Measurements from ENCODE around the gene RAPH1. TPM values are rescaled to one million over a fixed set of nuclear protein-coding genes. Genes with fewer than 3 reads are reported as not detected.
A peak's percentile ranks its signal among the peaks of the same experiment; 100 is the strongest.
"Not testable (repeated sequence)": the region's sequence is repeated elsewhere in the genome, so short reads cannot be mapped to it uniquely, and the experiment has no call there.

Gene RAPH1
- total RNA-seq, 2 experiments from 2014 or later = 0.16 to 1.1 TPM

DNA sequence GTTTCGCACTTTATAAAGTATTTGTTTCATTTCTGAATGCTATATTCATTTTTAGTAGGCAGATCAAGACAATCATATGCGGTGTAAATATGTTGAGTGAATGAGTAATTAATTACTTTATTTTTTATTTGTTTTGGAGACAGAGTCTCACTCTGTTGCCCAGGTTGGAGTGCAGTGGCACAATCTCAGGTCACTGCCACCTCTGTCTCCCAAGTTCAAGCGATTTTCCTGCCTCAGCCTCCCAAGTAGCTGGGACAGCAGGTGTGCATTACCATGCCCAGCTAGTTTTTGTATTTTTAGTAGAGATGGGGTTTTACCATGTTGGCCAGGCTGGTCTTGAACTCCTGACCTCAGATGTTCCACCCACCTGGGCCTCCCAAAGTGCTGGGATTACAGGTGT is 5.5 kb upstream of the RAPH1 start:
- CTCF ChIA-PET = interaction anchor here (1.2 kb wide), 1 partner anchor 369 kb away, joined by 3 read pairs; no protein-coding TSS in a partner anchor
- peaks cover 32% of the 10 kb centered on the region for H3K27me3 Mint-ChIP-seq (ENCODE audit: low read depth)
- POLR2A ChIA-PET = not testable (repeated sequence)

DNA sequence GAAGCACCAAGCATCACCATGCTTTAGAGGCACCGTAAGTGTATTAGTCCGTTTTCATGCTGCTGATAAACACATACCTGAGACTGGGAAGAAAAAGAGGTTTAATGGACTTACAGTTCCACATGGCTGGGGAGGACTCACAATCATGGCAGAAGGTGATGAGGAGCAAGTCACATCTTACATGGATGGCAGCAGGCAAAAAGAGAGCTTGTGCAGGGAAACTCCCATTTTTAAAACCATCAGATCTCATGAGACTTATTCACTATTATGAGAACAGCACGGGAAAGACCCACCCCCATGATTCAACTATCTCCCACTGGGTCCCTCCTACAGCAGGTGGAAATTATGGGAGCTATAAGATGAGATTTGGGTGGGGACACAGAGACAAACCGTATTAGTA is 3.1 kb upstream of the RAPH1 start:
- H3K4me3 Mint-ChIP-seq; CTCF ChIA-PET; POLR2A ChIA-PET; ATAC-seq; DNase-seq; H3K27ac Mint-ChIP-seq; H3K36me3 Mint-ChIP-seq (ENCODE audit: low read depth): not testable (repeated sequence)
- H3K4me1 Mint-ChIP-seq (ENCODE audit: low read depth) = peaks cover 15% of the 10 kb centered on the region
- H3K27me3 Mint-ChIP-seq (ENCODE audit: low read depth) = peaks cover 43% of the 10 kb centered on the region
- H3K9me3 Mint-ChIP-seq (ENCODE audit: insufficient read depth) = peaks cover 17% of the 10 kb centered on the region

More for the DNA sequence above, 5.5 kb upstream of the RAPH1 start:
- not testable (repeated sequence) for H3K27ac Mint-ChIP-seq; DNase-seq; ATAC-seq; H3K36me3 Mint-ChIP-seq (ENCODE audit: low read depth); H3K4me3 Mint-ChIP-seq; H3K4me1 Mint-ChIP-seq (ENCODE audit: low read depth)
- peaks cover 17% of the 10 kb centered on the region for H3K9me3 Mint-ChIP-seq (ENCODE audit: insufficient read depth)

DNA sequence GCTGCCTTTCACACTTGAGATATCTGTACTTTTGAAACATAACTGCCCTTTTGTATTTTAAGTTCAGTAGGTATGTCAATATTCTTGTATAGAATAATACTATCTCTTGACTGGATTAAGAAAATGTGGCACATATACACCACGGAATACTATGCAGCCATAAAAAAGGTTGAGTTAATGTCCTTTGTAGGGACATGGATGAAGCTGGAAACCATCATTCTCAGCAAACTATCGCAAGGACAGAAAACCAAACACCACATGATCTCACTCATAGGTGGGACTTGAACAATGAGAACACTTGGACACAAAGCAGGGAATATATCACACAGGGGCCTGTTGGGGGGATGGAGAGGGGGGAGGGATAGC is 1.5 kb upstream of the RAPH1 start:
- H3K9me3 Mint-ChIP-seq (ENCODE audit: insufficient read depth) = peaks cover 17% of the 10 kb centered on the region
- H3K27ac Mint-ChIP-seq; ATAC-seq; CTCF ChIA-PET; H3K36me3 Mint-ChIP-seq (ENCODE audit: low read depth); POLR2A ChIA-PET; H3K4me3 Mint-ChIP-seq; DNase-seq: not testable (repeated sequence)
- H3K4me1 Mint-ChIP-seq (ENCODE audit: low read depth) = peaks cover 18% of the 10 kb centered on the region
- peaks cover 56% of the 10 kb centered on the region for H3K27me3 Mint-ChIP-seq (ENCODE audit: low read depth)

DNA sequence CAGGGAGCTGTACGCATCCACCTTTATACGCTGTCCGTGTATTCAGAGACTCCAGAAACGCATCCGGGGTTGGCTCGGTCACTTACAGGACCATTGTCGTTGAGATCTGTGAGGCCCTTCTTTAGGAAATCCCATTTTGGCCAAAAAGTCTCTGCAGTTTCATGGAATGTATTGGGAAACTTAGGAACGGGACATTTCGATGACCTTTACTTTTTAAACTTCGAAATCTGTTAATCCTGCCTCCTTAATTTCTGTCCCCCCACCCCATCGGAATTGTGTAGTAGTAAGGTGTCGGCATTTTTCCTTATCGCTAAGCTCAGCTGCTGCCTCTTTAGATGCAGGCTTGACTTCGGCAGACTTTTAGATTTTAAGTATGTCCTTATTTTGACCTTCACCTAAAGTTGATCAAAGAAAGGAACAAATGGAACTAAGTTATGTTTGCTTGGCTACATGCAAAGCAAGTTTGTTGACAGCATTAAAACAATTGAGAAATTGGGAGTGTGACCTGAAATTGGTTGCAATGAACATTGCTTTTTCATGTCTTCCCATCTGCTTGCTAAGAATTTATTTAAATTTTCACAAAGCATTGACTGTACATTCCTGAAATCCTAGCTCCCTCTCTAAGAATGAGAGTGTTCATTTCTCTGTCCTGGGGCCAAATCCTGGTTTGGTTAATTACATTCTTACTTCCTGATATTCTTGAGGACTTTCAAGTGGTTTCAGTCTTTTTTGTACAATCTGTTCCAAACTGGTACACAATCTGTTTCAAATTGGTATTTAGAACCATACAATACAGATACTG is 884 bp upstream of the RAPH1 start:
- ATAC-seq (peak; percentile 26), DNase-seq (no peak)
- Mint-ChIP-seq H3K27me3 (ENCODE audit: low read depth) (peaks cover 60% of the 10 kb centered on the region), H3K27ac (no peak overlapping the region), H3K9me3 (ENCODE audit: insufficient read depth) (peaks cover 17% of the 10 kb centered on the region), H3K4me1 (ENCODE audit: low read depth) (peaks cover 18% of the 10 kb centered on the region), H3K4me3 (peak overlapping the region; percentile 77), H3K36me3 (ENCODE audit: low read depth) (no peaks in the 10 kb centered on the region)
- ChIA-PET CTCF (no interaction called here), POLR2A (no interaction called here)

DNA sequence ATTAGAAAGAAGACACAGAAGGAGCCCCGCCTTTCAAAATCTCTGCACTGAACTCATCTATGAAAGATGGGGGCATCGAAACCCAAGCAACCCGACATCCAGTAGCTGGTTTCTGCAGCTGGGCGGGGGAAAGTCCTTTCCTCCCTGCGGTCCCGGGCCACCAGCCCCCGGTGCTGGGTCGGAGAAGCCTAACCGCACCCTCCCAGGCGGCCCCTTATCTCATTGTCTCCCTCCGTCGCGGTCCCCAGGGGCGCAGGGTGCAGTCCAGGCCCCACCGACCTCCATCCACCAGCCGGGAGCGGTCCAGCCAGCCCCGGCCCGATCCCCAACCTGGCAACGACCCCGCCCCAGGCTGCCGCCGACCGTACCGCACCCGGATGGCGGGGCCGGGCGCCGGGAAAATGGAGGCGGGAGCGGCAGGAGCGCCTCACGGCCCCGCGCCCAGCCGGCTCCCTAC is 452 bp downstream of the RAPH1 start:
- H3K36me3 Mint-ChIP-seq (ENCODE audit: low read depth) = no peaks in the 10 kb centered on the region
- ChIA-PET CTCF (interaction anchor here (0.9 kb wide), 1 partner anchor 280 kb away, joined by 4 read pairs; no protein-coding TSS in a partner anchor), POLR2A (no interaction called here)
- peak overlapping the region; percentile 69 for H3K4me3 Mint-ChIP-seq
- peak; percentile 45 for ATAC-seq
- H3K27me3 Mint-ChIP-seq (ENCODE audit: low read depth) = peaks cover 64% of the 10 kb centered on the region
- peaks cover 18% of the 10 kb centered on the region for H3K4me1 Mint-ChIP-seq (ENCODE audit: low read depth)
- DNase-seq = peak; percentile 45
- no peak overlapping the region for H3K27ac Mint-ChIP-seq
- H3K9me3 Mint-ChIP-seq (ENCODE audit: insufficient read depth) = peaks cover 17% of the 10 kb centered on the region

DNA sequence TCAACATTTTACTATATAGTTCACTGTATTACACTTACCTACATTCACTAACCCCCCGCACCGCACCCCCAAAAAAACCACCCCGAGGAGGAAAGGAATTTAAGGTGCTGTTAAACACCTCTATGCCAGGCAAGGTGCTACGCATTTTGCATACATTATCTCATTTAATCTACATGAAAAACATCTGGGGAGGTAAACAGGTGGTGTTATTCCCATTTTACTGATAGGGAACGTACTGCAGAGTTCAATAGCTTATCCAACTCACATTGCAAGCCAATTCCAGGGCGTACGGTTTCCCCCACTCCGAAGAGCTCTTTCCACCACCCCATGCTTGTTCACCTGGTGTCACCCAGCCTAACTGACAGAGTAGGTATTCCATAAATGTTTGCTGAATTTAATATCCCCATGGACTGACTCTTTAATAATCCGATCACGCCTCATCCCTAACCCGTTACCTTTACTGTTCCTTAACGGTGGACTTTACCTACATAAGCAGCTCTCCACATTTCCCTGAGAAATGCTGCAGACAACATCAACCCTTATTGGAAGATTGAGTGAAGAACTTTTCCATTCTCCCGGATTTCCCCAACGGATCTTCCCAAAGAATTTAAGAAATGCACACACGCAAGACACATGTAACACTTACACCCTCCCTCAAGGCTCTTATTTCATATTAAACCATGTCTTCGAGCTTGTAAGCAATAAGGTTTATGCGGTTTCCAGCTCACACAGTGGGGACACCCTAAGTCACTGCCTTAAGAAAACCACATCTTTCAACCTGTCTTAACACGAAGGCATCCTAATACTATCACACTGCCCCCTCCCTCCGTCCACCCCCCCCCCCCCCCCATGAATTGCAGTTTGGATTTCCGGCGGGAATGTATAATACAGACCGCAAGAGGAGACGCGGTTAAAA is 1.2 kb downstream of the RAPH1 start:
- ChIA-PET CTCF (interaction anchor here (0.6 to 1.8 kb wide), 5 partner anchors 21 to 375 kb away, joined by 3 to 4 read pairs (median 3); no protein-coding TSS in a partner anchor), POLR2A (no interaction called here)
- DNase-seq (peak; percentile 39), ATAC-seq (peak; percentile 41)
- Mint-ChIP-seq H3K4me1 (ENCODE audit: low read depth) (peaks cover 18% of the 10 kb centered on the region), H3K27ac (no peak overlapping the region), H3K9me3 (ENCODE audit: insufficient read depth) (peaks cover 17% of the 10 kb centered on the region), H3K27me3 (ENCODE audit: low read depth) (peaks cover 63% of the 10 kb centered on the region), H3K4me3 (peak overlapping the region; percentile 69), H3K36me3 (ENCODE audit: low read depth) (no peaks in the 10 kb centered on the region)

DNA sequence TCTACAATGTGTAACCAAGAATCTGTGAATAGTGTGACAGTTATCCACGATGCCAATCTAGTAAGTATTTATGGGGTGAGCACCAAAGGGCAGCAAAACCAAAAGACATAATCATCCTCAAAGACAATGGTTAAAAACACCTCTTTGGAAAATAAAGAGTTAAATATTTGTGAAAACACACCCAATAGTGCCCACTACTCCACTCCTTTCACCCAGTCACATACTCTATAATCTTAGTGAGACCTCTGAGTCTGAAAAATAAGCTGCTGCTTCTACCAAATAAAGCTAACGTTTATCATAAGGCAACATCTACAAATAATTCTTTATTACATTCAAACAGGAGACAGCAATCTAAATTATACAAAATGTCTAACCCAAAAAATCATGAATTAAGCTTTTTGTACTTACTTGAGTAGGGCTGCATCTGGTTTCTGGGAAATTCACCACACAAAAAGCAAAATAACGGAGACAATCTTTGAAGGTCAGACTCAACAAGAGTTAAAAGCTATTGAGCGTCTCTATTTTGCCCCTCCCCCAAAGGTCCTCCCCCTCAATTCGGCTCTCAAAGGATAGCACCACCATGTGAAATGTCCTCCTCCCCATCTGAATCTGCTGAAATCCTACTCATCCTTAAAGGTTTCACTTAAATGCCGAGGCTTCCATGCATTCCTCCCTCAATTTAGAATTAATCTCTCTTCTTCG is 2.0 kb downstream of the RAPH1 start:
- Mint-ChIP-seq H3K9me3 (ENCODE audit: insufficient read depth) (peaks cover 11% of the 10 kb centered on the region), H3K4me1 (ENCODE audit: low read depth) (peaks cover 18% of the 10 kb centered on the region), H3K36me3 (ENCODE audit: low read depth) (no peaks in the 10 kb centered on the region), H3K27ac (no peak overlapping the region), H3K27me3 (ENCODE audit: low read depth) (peaks cover 56% of the 10 kb centered on the region), H3K4me3 (no peak overlapping the region)
- ChIA-PET POLR2A (no interaction called here), CTCF (interaction anchor here (0.6 to 1.8 kb wide), 4 partner anchors 20 to 376 kb away, joined by 3 to 4 read pairs (median 3); no protein-coding TSS in a partner anchor)
- ATAC-seq = no peak
- DNase-seq = no peak

DNA sequence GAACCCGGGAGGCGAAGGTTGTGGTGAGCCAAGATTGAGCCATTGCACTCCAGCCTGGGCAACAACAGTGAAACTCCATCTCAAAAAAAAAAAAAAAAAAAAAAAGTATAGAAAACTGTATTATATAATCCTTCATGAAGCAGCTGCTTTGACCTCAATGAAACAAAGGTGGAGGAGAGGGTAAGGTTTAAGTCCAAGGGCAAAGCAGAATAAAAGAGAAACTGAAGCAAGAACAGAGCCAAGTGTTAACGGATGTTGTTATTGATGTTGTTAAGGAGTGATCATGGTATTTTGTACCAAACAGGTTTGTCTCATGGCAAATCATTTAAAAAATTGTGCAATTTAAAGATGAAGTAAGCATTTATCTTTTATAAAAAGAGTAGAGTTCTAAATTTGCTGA is 7.4 kb downstream of the RAPH1 start:
- POLR2A ChIA-PET = no interaction called here
- H3K4me1 Mint-ChIP-seq (ENCODE audit: low read depth) = no peaks in the 10 kb centered on the region
- ATAC-seq (no peak), DNase-seq (no peak)
- H3K4me3 Mint-ChIP-seq = no peak overlapping the region
- peaks cover 19% of the 10 kb centered on the region for H3K27me3 Mint-ChIP-seq (ENCODE audit: low read depth)
- H3K27ac Mint-ChIP-seq = no peak overlapping the region
- CTCF ChIA-PET = no interaction called here
- no peaks in the 10 kb centered on the region for H3K36me3 Mint-ChIP-seq (ENCODE audit: low read depth)
- no peaks in the 10 kb centered on the region for H3K9me3 Mint-ChIP-seq (ENCODE audit: insufficient read depth)

DNA sequence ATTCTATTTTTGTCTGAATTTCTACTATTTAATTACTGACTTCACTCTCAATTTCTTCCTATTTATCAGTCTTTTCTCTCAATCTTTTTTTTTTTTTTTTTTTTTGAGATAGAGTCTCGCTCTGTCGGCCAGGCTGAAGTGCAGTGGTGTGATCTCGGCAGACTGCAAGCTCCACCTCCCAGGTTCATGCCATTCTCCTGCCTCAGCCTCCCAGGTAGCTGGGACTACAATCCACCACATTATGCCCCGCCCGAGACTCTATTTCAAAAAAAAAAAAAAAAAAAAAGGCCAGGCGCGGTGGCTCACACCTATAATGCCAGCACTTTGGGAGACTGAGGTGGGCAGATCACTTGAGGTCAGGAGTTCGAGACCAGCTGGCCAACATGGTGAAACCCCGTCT is 21.8 kb downstream of the RAPH1 start:
- CTCF ChIA-PET, POLR2A ChIA-PET: not testable (repeated sequence)

DNA sequence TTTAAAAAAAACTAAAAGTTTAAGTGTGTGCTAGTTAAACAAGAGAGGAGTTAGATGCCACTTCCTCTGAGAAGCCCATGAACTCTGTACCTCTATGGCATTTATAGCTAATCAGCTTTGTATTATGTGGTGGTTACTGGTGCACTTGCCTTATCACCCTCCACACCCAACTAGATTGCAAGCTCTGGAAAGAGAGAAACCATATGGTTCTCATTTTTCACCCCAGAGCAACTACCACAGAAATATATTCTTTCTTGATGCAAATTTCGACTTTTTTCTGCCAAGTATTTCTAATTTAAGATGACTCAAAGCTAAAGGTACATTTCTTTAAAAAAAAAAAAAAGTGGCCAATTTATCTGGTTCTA is 24.2 kb downstream of the RAPH1 start:
- H3K4me3 Mint-ChIP-seq = no peak overlapping the region
- ATAC-seq (no peak), DNase-seq (no peak)
- ChIA-PET CTCF (no interaction called here), POLR2A (no interaction called here)
- H3K36me3 Mint-ChIP-seq (ENCODE audit: low read depth) = no peaks in the 10 kb centered on the region
- H3K27ac Mint-ChIP-seq = no peak overlapping the region
- H3K27me3 Mint-ChIP-seq (ENCODE audit: low read depth) = peaks cover 3% of the 10 kb centered on the region
- H3K4me1 Mint-ChIP-seq (ENCODE audit: low read depth) = no peaks in the 10 kb centered on the region
- H3K9me3 Mint-ChIP-seq (ENCODE audit: insufficient read depth) = peaks cover 3% of the 10 kb centered on the region

More for the DNA sequence above, 21.8 kb downstream of the RAPH1 start:
- H3K27me3 Mint-ChIP-seq (ENCODE audit: low read depth); DNase-seq; ATAC-seq; H3K27ac Mint-ChIP-seq; H3K4me1 Mint-ChIP-seq (ENCODE audit: low read depth); H3K4me3 Mint-ChIP-seq; H3K9me3 Mint-ChIP-seq (ENCODE audit: insufficient read depth); H3K36me3 Mint-ChIP-seq (ENCODE audit: low read depth): not testable (repeated sequence)

DNA sequence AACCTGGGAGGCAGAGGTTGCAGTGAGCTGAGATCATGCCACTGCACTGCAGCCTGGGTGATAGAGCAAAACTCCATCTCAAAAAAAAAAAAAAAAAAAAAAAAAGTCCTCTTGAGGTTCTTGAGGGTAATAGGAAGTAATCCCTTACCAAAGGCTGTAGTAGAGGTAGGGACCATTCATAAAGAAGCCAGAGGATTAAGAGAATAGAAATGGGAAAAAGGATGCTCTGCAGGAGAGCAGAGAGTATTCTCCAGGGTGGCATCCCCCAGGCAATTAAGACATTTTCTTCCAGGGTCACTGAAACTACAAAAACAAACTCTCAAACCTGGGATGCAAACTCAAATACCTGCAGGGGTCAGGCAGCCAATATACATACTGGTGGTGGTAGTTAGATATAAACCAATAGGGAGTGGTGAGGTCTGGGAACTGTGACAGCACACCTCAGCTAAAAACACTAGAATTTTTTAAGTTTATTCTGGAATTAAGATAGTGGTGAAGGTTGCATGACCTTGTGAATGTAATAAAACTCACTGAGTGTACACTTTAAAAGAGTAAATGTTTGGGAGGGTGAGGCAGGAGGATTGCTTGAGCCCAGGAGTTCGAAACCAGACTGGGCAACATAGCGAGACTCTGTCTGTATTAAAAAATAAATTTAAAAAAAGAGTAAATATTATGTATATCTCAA is 24.7 kb downstream of the RAPH1 start:
- peaks cover 3% of the 10 kb centered on the region for H3K27me3 Mint-ChIP-seq (ENCODE audit: low read depth)
- no peak for ATAC-seq
- H3K4me1 Mint-ChIP-seq (ENCODE audit: low read depth) = no peaks in the 10 kb centered on the region
- ChIA-PET POLR2A (interaction anchor here (0.6 kb wide), 1 partner anchor 476 kb away, joined by 3 read pairs; no protein-coding TSS in a partner anchor), CTCF (interaction anchor here (1.0 kb wide), 1 partner anchor 305 kb away, joined by 3 read pairs; no protein-coding TSS in a partner anchor)
- no peak for DNase-seq
- H3K4me3 Mint-ChIP-seq = no peak overlapping the region
- peaks cover 3% of the 10 kb centered on the region for H3K9me3 Mint-ChIP-seq (ENCODE audit: insufficient read depth)
- H3K27ac Mint-ChIP-seq = no peak overlapping the region
- no peaks in the 10 kb centered on the region for H3K36me3 Mint-ChIP-seq (ENCODE audit: low read depth)
